H9 (cell line): ENCODE results near the gene FXYD4. TPM values are rescaled to one million over a fixed set of nuclear protein-coding genes. Genes with fewer than 3 reads are reported as not detected.
"Not testable (repeated sequence)": the region's sequence is repeated elsewhere in the genome, so short reads cannot be mapped to it uniquely, and the experiment has no call there.

ENCODE experiments used
- DNase-seq: peaks from one replicate; pipeline ENCODE4 v3.0.0-alpha.2; 2017
- H2AFZ ChIP-seq: one replicate; pipeline ENCODE4 v1.6.1; 2013; ENCODE audit warnings: mild to moderate bottlenecking, low read length, control low read depth, moderate library complexity
- H2AK5ac ChIP-seq: 2 replicates; pipeline ENCODE4 v1.6.1; 2013; ENCODE audit warnings: low read length, control low read depth, mixed read lengths; ENCODE audit not compliant: insufficient read length
- H2BK120ac ChIP-seq: one replicate; pipeline ENCODE4 v1.6.1; 2013; ENCODE audit warnings: low read depth, mild to moderate bottlenecking, low read length, control low read depth, inconsistent platforms; ENCODE audit not compliant: poor library complexity, severe bottlenecking
- H2BK12ac ChIP-seq: 2 replicates; pipeline ENCODE4 v1.6.1; 2013; ENCODE audit warnings: low read length, control low read depth, mixed read lengths, low read depth; ENCODE audit not compliant: insufficient read length
- H2BK15ac ChIP-seq: 2 replicates; pipeline ENCODE4 v1.6.1; 2013; ENCODE audit warnings: low read depth, low read length, control low read depth
- H2BK20ac ChIP-seq: one replicate; pipeline ENCODE4 v1.6.1; 2013; ENCODE audit warnings: low read depth, mild to moderate bottlenecking, low read length, control low read depth, inconsistent platforms; ENCODE audit not compliant: poor library complexity, severe bottlenecking
- H2BK5ac ChIP-seq: 2 replicates; pipeline ENCODE4 v1.6.1; 2013; ENCODE audit warnings: low read length, control low read depth, mixed read lengths; ENCODE audit not compliant: insufficient read length
- H3K14ac ChIP-seq: 2 replicates; pipeline ENCODE4 v1.6.1; 2013; ENCODE audit warnings: low read length, control low read depth; ENCODE audit not compliant: insufficient read depth
- H3K18ac ChIP-seq: 2 replicates; pipeline ENCODE4 v1.6.1; 2013; ENCODE audit warnings: low read depth, mild to moderate bottlenecking, mixed read lengths, low read length, control low read depth; ENCODE audit not compliant: insufficient read length
- H3K23ac ChIP-seq: 2 replicates; pipeline ENCODE4 v1.6.1; 2013; ENCODE audit warnings: low read length, control low read depth, mixed read lengths, low read depth; ENCODE audit not compliant: insufficient read length
- H3K23me2 ChIP-seq: 2 replicates; pipeline ENCODE4 v1.6.1; 2013; ENCODE audit warnings: low read depth, mild to moderate bottlenecking, mixed read lengths, low read length, control low read depth; ENCODE audit not compliant: insufficient read length, poor library complexity, severe bottlenecking
- H3K27ac ChIP-seq: 2 replicates; pipeline ENCODE4 v1.5.1; 2013; ENCODE audit warnings: low read length, control low read depth, mixed read lengths, low read depth; ENCODE audit not compliant: insufficient read length
- H3K27me3 ChIP-seq: 2 replicates; pipeline ENCODE4 v1.6.1; 2013; ENCODE audit warnings: low read length, control low read depth, inconsistent platforms; ENCODE audit not compliant: insufficient read depth
- H3K4ac ChIP-seq: 2 replicates; pipeline ENCODE4 v1.6.1; 2013; ENCODE audit warnings: low read depth, mild to moderate bottlenecking, control low read depth, inconsistent platforms, low read length, moderate library complexity
- H3K4me1 ChIP-seq: 2 replicates; pipeline ENCODE4 v1.6.1; 2013; ENCODE audit warnings: low read length, control low read depth, inconsistent platforms; ENCODE audit not compliant: insufficient read depth
- H3K4me2 ChIP-seq: 2 replicates; pipeline ENCODE4 v1.6.1; 2013; ENCODE audit warnings: low read length, control low read depth, mixed read lengths; ENCODE audit not compliant: insufficient read length, insufficient read depth
- H3K56ac ChIP-seq: 2 replicates; pipeline ENCODE4 v1.6.1; 2013; ENCODE audit warnings: low read depth, mild to moderate bottlenecking, mixed read lengths, low read length, control low read depth; ENCODE audit not compliant: insufficient read length
- H3K79me1 ChIP-seq: 2 replicates; pipeline ENCODE4 v1.6.1; 2013; ENCODE audit warnings: low read depth, mild to moderate bottlenecking, moderate library complexity, low read length, control low read depth, inconsistent platforms; ENCODE audit not compliant: insufficient read depth, poor library complexity, severe bottlenecking
- H3K79me2 ChIP-seq: 2 replicates; pipeline ENCODE4 v1.6.1; 2013; ENCODE audit warnings: low read length, control low read depth, inconsistent platforms; ENCODE audit not compliant: insufficient read depth
- H3K9ac ChIP-seq: 2 replicates; pipeline ENCODE4 v1.6.1; 2013; ENCODE audit warnings: low read length, control low read depth, mixed read lengths; ENCODE audit not compliant: insufficient read length; ENCODE audit errors: extremely low read depth
- H3K9me3 ChIP-seq: one replicate; pipeline ENCODE4 v1.6.1; 2013; ENCODE audit warnings: low read depth, low read length, inconsistent platforms; ENCODE audit not compliant: control insufficient read depth
- H3T11ph ChIP-seq: one replicate; pipeline ENCODE4 v1.6.1; 2013; ENCODE audit warnings: mild to moderate bottlenecking, low read length, control low read depth, inconsistent platforms
- H4K20me1 ChIP-seq: one replicate; pipeline ENCODE4 v1.6.1; 2013; ENCODE audit not compliant: control insufficient read depth, insufficient read length, insufficient read depth
- H4K5ac ChIP-seq: 2 replicates; pipeline ENCODE4 v1.6.1; 2013; ENCODE audit warnings: low read depth, mild to moderate bottlenecking, mixed read lengths, low read length, control low read depth; ENCODE audit not compliant: insufficient read length
- H4K8ac ChIP-seq: replicated peaks from 2 replicates; pipeline ENCODE4 v1.6.1; 2013; ENCODE audit warnings: low read length, control low read depth, mixed read lengths, low read depth; ENCODE audit not compliant: insufficient read length
- H4K91ac ChIP-seq: 2 replicates; pipeline ENCODE4 v1.6.1; 2013; ENCODE audit warnings: low read depth, mild to moderate bottlenecking, moderate library complexity, mixed read lengths, low read length, control low read depth; ENCODE audit not compliant: insufficient read length
- H3K27ac Mint-ChIP-seq, 3 experiments: 2 replicates in 2 of 3; 3 replicates in 1 of 3; pipeline ENCODE4 v1.8.0; 2020 to 2021; ENCODE audit warnings: mixed read lengths in 3 of 3, mild to moderate bottlenecking in 1 of 3, moderate library complexity in 1 of 3
- H3K27me3 Mint-ChIP-seq: 2 replicates; pipeline ENCODE4 v1.8.0; 2021; ENCODE audit warnings: low read depth, mild to moderate bottlenecking, moderate library complexity, mixed read lengths
- H3K36me3 Mint-ChIP-seq, 3 experiments: 2 replicates in 2 of 3; 3 replicates in 1 of 3; pipeline ENCODE4 v1.8.0; 2020 to 2021; ENCODE audit warnings: low read depth in 3 of 3, mixed read lengths in 3 of 3; ENCODE audit not compliant: insufficient read depth in 1 of 3
- H3K4me1 Mint-ChIP-seq, 2 experiments: 2 replicates each; pipeline ENCODE4 v1.8.0; 2020; ENCODE audit warnings: mixed read lengths in 2 of 2
- H3K4me3 Mint-ChIP-seq, 2 experiments: 2 replicates in 1 of 2; 3 replicates in 1 of 2; pipeline ENCODE4 v1.8.0; 2020 to 2021; ENCODE audit warnings: mild to moderate bottlenecking in 2 of 2, mixed read lengths in 2 of 2, moderate library complexity in 1 of 2
- H3K9me3 Mint-ChIP-seq, 2 experiments: 2 replicates in 1 of 2; 3 replicates in 1 of 2; pipeline ENCODE4 v1.8.0; 2020; ENCODE audit warnings: mild to moderate bottlenecking in 2 of 2, mixed read lengths in 2 of 2, moderate library complexity in 1 of 2
- WGBS: extraction: QIAGEN DNeasy Blood & Tissue Kit; methylation state at CpG from one replicate; pipeline ENCODE4 v1.1.7; 2013; ENCODE audit warnings: missing lambda C conversion rate, low lambda C conversion rate, mixed read lengths; ENCODE audit not compliant: insufficient read length; ENCODE audit errors: extremely low coverage; 5-methylcytosine and 5-hydroxymethylcytosine counted together
- total RNA-seq: library from RNA; stranded (reverse); gene quantifications from 2 replicates; pipeline ENCODE4 v1.2.1, GENCODE V29; 2021
- TF ChIP-seq, protein P1 (sequence below): fragments of 200-600 bp; sonication (generic); conservative IDR thresholded peaks from 3 replicates; pipeline ENCODE4 v1.8.0; 2021; ENCODE audit warnings: antibody characterized with exemption, mild to moderate bottlenecking

FXYD4 gene
- total RNA-seq, 1 experiment from 2014 or later = not detected

DNA sequence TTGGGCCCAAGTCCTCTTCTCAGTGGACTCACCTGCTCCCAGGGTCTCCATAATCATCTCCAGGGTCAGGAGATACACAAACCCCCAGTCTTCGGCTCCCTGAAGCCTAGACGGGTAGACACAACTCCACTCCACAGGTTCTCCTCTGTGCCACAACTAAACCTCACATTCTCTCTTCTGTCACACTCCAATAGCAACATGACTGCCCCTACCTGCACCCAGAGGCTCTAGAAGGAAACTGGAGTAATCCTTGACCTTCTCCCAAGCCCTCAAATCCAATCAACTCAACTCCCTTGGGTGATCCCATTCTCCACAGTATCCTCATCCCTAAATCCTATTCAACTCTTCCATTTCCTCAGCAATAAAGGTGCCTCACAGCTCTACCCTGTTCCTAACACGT is 21.3 kb downstream of the FXYD4 start:
- H3K27me3 Mint-ChIP-seq = peaks cover 2% of the 10 kb centered on the region
- peaks cover 38 to 42% of the 10 kb centered on the region in 2 experiments for H3K4me1 Mint-ChIP-seq
- TF ChIP-seq, protein P1, sequence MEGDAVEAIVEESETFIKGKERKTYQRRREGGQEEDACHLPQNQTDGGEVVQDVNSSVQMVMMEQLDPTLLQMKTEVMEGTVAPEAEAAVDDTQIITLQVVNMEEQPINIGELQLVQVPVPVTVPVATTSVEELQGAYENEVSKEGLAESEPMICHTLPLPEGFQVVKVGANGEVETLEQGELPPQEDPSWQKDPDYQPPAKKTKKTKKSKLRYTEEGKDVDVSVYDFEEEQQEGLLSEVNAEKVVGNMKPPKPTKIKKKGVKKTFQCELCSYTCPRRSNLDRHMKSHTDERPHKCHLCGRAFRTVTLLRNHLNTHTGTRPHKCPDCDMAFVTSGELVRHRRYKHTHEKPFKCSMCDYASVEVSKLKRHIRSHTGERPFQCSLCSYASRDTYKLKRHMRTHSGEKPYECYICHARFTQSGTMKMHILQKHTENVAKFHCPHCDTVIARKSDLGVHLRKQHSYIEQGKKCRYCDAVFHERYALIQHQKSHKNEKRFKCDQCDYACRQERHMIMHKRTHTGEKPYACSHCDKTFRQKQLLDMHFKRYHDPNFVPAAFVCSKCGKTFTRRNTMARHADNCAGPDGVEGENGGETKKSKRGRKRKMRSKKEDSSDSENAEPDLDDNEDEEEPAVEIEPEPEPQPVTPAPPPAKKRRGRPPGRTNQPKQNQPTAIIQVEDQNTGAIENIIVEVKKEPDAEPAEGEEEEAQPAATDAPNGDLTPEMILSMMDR = no peak
- H3K18ac ChIP-seq = no peak overlapping the region
- peak overlapping the region; percentile 30 for H3K27ac ChIP-seq
- H3K4me3 Mint-ChIP-seq = peak overlapping the region in 1 of 2 experiments; percentile 60; a peak in 3 of 5 replicates
- no peak overlapping the region for H2BK120ac ChIP-seq
- H3K4me1 ChIP-seq = no peaks in the 10 kb centered on the region; the same call in 1 of the 2 replicates
- no peak overlapping the region for H4K5ac ChIP-seq
- peaks cover 32% of the 10 kb centered on the region for H3K79me2 ChIP-seq
- H4K91ac ChIP-seq = no peak overlapping the region
- H3K79me1 ChIP-seq = peaks cover 7% of the 10 kb centered on the region
- no peak overlapping the region for H3T11ph ChIP-seq
- H2BK20ac ChIP-seq = no peak overlapping the region
- H3K27me3 ChIP-seq = no peaks in the 10 kb centered on the region
- H4K20me1 ChIP-seq = no peaks in the 10 kb centered on the region
- no peak overlapping the region for H2BK12ac ChIP-seq
- H2BK15ac ChIP-seq = no peak overlapping the region
- no CpG with 5 or more reads among the region's 3 CpGs for WGBS
- no peak overlapping the region for H3K56ac ChIP-seq
- H3K23me2 ChIP-seq = peaks cover 10% of the 10 kb centered on the region
- H3K36me3 Mint-ChIP-seq = peaks cover 61 to 89% (median 72%) of the 10 kb centered on the region in 3 experiments
- no peak overlapping the region for H3K9ac ChIP-seq
- H3K4me2 ChIP-seq = no peak overlapping the region
- no peak for DNase-seq
- peak overlapping the region; percentile 1 to 71 (median 55); a peak in 4 of 7 replicates for H3K27ac Mint-ChIP-seq
- H3K9me3 Mint-ChIP-seq = no peaks in the 10 kb centered on the region; a peak in 1 of 5 replicates
- no peak overlapping the region for H2AK5ac ChIP-seq
- H3K23ac ChIP-seq = no peak overlapping the region
- no peak overlapping the region for H2BK5ac ChIP-seq
- no peak overlapping the region for H2AFZ ChIP-seq
- no peak overlapping the region for H4K8ac ChIP-seq
- H3K4ac ChIP-seq = no peak overlapping the region
- H3K14ac ChIP-seq = no peak overlapping the region
- H3K9me3 ChIP-seq = no peaks in the 10 kb centered on the region

GRCh38 chr10:43393186-43393585 is 21.8 kb downstream of the FXYD4 start:
- no CpG with 5 or more reads among the region's 11 CpGs for WGBS
- H2BK15ac ChIP-seq, H3K14ac ChIP-seq, H2AFZ ChIP-seq, H3K18ac ChIP-seq, H3K9me3 Mint-ChIP-seq, H3K79me1 ChIP-seq, H3K4me1 ChIP-seq, H3K27me3 ChIP-seq, H2BK5ac ChIP-seq, H4K91ac ChIP-seq, H4K5ac ChIP-seq, H3K27ac ChIP-seq, H3K4me2 ChIP-seq, H3K9ac ChIP-seq, H4K20me1 ChIP-seq, H2BK120ac ChIP-seq, H3K4ac ChIP-seq, H2AK5ac ChIP-seq, H2BK12ac ChIP-seq, H3K56ac ChIP-seq, H3K23me2 ChIP-seq, H3T11ph ChIP-seq, DNase-seq, H3K9me3 ChIP-seq, H4K8ac ChIP-seq, H3K27me3 Mint-ChIP-seq, H3K23ac ChIP-seq, H2BK20ac ChIP-seq: not testable (repeated sequence)
- Mint-ChIP-seq H3K36me3 (peaks cover 58 to 85% (median 67%) of the 10 kb centered on the region in 3 experiments), H3K4me3 (peak overlapping the region in 1 of 2 experiments; percentile 60; a peak in 3 of 5 replicates), H3K4me1 (peaks cover 42 to 46% of the 10 kb centered on the region in 2 experiments), H3K27ac (peak overlapping the region in 2 of 3 experiments; percentile 55 to 71; a peak in 3 of 7 replicates)
- peaks cover 32% of the 10 kb centered on the region for H3K79me2 ChIP-seq
